HG03439 (cell line): Measurements from ENCODE around the gene IDUA.
"Not testable (repeated sequence)": the region's sequence is repeated elsewhere in the genome, so short reads cannot be mapped to it uniquely, and the experiment has no call there.

Experiments used
- ATAC-seq: cut with Tn5 transposase; IDR thresholded peaks from one replicate; pipeline ENCODE4 v1.9.1; 2021; ENCODE audit warnings: mild to moderate bottlenecking, moderate library complexity; ENCODE audit not compliant: unreplicated experiment

Gene IDUA

DNA sequence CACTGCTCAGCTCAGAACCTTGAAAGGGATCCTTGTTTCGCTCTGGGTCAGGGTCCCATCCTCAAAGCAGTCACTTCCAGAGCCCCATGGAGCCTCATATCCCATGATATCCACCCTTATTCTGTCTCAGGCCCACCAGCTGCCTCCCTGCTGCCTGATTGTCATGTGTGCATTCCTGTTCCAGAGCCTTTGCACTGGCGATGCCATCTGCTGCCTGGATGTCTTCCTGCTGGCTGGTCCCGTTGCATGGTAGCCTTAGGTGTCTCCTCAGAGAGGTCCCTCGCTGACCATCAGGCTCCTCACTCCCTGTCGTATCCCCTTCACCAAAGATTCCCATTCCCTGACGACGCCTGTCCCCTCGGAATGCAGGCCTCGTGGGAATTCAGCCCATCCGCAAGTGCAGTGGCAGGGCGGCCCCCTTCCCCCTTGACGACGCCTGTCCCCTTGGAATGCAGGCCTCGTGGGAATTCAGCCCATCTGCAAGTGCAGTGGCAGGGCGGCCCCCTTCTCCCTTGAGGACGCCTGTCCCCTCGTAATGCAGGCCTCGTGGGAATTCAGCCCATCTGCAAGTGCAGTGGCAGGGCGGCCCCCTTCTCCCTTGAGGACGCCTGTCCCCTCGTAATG is 12.5 kb downstream of the IDUA start:
- not testable (repeated sequence) for ATAC-seq

GRCh38 chr4:999882-1000425 is 13.1 kb downstream of the IDUA start:
- no peak for ATAC-seq

- ATAC-seq = no peak
Measured at GRCh38 chr4:1000686-1001260, 13.9 kb downstream of the IDUA start.

DNA sequence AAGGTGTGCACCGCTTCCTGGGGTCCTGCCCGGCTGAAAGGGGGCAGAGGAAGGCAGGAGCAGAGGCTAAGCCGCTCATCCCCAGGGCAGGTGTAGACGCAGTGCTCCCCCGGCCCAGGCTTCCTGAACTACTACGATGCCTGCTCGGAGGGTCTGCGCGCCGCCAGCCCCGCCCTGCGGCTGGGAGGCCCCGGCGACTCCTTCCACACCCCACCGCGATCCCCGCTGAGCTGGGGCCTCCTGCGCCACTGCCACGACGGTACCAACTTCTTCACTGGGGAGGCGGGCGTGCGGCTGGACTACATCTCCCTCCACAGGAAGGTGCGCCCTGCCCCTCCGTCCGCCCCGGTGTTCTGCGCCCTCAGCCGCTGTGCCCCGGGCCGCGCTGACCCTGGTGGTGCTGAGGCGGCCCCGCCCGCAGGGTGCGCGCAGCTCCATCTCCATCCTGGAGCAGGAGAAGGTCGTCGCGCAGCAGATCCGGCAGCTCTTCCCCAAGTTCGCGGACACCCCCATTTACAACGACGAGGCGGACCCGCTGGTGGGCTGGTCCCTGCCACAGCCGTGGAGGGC is 14.8 kb downstream of the IDUA start:
- ATAC-seq = no peak

DNA sequence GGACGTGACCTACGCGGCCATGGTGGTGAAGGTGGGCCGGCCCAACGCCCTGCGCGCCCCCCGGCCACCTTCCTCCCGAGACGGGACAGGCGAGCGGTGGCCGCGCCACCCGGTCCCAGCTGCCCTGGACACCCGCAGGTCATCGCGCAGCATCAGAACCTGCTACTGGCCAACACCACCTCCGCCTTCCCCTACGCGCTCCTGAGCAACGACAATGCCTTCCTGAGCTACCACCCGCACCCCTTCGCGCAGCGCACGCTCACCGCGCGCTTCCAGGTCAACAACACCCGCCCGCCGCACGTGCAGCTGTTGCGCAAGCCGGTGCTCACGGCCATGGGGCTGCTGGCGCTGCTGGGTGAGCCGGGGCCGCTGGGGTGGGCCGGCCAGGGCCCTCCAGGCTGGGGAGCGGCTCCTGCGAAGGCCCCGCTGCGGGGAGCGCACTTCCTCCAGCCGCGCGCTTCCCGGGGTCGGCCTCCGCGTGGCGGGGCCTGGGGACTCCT is 15.3 kb downstream of the IDUA start:
- ATAC-seq = no peak

GRCh38 chr4:1002631-1003251 is 15.9 kb downstream of the IDUA start:
- no peak for ATAC-seq

DNA sequence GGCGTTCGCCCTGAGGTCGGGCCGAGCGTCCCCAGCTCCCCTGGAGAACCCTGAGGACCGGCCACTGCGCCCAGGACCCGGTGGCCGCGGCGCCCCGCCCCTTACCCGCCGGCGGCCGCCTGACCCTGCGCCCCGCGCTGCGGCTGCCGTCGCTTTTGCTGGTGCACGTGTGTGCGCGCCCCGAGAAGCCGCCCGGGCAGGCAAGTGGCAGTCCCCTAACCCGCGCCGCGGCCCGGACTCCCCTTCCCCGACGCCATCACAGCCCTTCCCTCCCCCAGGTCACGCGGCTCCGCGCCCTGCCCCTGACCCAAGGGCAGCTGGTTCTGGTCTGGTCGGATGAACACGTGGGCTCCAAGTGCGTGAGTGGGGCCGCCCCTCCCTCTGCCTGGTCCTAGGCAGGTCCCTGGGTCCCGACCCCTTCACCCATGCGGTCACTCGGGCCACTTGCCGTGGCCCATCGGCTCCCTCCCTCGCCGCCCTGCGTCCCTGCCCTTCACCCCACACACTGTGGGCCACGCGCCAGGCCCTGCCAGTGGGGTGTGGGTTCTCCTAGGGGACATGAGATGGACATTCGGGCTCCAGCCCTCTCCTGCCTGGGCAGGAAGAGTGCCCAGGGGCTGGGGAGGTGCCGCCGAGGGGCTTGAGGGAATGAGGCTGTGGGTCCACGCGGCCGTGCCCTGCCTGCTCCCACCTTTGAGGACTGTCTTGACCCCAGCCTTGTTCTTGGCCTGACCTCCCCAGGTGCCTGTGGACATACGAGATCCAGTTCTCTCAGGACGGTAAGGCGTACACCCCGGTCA is 16.6 kb downstream of the IDUA start:
- no peak for ATAC-seq

- ATAC-seq = no peak
Measured at GRCh38 chr4:1004071-1004418, 17.2 kb downstream of the IDUA start.

- no peak for ATAC-seq
Measured at GRCh38 chr4:1004557-1005485, 18.0 kb downstream of the IDUA start.

GRCh38 chr4:1006856-1007255 is 20.0 kb downstream of the IDUA start:
- no peak for ATAC-seq

- ATAC-seq = peak; percentile 4
Measured at GRCh38 chr4:1008840-1009541, 22.1 kb downstream of the IDUA start.

GRCh38 chr4:1009542-1010394 is 22.9 kb downstream of the IDUA start:
- peak; percentile 39 for ATAC-seq

DNA sequence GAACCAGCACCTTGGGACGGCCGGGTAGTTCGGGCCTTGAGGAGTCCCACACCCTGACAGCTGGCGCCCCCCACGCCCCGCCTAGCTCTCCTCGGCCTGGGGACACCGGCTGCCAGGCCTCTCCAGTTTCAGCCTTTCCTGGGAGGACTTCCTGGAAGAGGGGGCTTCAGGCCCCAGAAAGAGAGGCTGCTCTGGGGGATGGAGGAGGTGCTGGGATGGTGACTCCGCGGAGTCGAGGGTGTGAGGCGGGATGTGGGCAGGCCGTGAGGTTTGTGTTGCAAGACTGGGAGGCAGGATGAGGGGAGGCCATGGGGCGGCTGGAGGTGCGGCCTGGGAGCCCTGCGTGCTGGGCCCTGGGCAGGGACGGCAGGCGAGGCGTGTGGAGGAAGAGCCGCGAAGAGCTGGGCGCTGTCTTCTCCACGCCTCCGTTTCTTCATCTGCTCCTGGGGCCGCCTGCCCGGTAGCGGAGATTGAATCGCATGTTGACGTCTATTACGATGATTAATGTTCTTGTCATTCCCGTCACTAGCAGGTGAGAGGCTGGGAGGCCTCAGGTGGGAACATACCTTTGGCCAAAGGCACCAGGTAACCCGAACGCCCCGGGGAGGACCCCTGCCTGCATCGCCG is 23.7 kb downstream of the IDUA start:
- ATAC-seq = no peak

- ATAC-seq = peak; percentile 39
Measured at GRCh38 chr4:1011022-1011665, 24.3 kb downstream of the IDUA start, which contains the start of gene FGFRL1. Gene FGFRL1, plus strand, starts transcription at chr4:1011626. Its CDS starts 860 bp downstream, at chr4:1012486.

DNA sequence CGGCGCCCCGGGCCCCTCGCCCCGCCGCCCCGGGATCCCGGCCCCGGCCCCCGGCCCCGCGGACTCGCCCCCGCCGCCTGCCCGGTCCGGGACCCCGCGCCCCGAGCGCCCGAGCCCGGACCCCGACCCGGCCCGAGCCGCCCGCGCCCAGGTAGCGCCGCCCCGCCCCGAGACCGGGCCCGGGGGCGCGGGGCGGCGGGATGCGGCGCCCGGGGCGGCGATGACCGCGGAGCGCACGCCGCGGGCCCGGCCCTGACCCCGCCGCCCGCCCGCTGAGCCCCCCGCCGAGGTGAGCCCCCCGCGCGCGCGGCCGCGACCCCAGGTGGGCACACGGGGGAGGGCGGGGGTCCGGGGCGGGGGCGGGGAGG is 24.8 kb downstream of the IDUA start:
- ATAC-seq = no peak

DNA sequence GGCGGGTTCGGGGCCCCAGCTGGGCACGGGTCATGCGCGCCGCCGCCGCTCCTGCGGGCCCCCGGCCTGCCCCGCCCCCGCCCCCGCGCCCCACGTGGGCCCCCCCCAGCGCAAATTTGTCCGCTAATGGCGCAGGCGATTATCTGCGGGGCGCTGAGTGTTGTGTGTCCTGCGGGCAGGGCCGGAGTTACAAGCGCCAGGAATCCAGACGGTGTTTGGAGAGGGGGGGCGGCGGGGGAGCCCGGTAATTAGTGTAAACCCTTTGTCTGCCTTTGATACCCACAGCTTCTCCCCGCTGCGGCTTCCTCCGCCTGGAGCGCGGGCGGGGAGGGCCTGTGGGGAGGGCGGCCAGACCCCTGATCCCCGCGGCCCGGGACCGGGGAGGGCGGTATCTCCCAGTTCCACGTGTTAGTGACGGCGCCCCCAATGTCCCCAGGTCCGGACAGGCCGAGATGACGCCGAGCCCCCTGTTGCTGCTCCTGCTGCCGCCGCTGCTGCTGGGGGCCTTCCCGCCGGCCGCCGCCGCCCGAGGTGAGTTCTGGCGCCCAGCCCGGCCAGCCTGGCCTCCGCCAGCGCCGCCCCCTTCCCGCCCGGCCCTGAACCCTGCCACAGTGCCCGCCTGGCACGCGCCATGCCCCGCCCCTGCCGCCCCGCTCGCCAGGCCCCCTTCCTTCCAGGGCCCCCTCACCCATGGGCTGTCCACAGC is 25.3 kb downstream of the IDUA start:
- ATAC-seq = no peak
